ENCODE results near the gene RTEL1.

DNA sequence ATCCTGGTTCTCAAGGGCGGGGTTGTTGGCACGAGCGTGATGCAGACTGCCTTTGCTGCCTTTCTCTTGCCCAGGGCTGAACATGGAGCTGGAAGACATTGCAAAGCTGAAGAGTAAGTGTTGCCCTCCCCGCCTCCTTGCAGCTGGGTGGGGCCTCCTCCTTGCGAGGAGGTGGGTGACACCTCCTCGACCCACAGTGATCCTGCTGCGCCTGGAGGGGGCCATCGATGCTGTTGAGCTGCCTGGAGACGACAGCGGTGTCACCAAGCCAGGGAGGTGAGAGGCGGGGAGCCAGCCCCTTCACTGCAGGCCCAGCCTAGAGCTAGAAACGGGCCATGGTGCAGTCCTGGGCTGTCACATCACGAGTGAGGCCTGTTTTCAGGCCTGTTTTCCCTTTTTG, 20.0 kb downstream of the RTEL1 start:
- TF ChIP-seq POLR2A (IDR thresholded peaks at IDR 0.05) (no peak), POLR2AphosphoS5 (IDR thresholded peaks at IDR 0.05) (peak in 2 of 3 donors; percentile 20 to 41)
- TF ChIP-seq, protein P1, sequence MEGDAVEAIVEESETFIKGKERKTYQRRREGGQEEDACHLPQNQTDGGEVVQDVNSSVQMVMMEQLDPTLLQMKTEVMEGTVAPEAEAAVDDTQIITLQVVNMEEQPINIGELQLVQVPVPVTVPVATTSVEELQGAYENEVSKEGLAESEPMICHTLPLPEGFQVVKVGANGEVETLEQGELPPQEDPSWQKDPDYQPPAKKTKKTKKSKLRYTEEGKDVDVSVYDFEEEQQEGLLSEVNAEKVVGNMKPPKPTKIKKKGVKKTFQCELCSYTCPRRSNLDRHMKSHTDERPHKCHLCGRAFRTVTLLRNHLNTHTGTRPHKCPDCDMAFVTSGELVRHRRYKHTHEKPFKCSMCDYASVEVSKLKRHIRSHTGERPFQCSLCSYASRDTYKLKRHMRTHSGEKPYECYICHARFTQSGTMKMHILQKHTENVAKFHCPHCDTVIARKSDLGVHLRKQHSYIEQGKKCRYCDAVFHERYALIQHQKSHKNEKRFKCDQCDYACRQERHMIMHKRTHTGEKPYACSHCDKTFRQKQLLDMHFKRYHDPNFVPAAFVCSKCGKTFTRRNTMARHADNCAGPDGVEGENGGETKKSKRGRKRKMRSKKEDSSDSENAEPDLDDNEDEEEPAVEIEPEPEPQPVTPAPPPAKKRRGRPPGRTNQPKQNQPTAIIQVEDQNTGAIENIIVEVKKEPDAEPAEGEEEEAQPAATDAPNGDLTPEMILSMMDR (IDR thresholded peaks at IDR 0.05 in 8 of 11, conservative IDR thresholded peaks at IDR 0.05 in 3 of 11), result no peak
